ENCODE measurements around the gene C12orf57.

The C12orf57 gene

DNA sequence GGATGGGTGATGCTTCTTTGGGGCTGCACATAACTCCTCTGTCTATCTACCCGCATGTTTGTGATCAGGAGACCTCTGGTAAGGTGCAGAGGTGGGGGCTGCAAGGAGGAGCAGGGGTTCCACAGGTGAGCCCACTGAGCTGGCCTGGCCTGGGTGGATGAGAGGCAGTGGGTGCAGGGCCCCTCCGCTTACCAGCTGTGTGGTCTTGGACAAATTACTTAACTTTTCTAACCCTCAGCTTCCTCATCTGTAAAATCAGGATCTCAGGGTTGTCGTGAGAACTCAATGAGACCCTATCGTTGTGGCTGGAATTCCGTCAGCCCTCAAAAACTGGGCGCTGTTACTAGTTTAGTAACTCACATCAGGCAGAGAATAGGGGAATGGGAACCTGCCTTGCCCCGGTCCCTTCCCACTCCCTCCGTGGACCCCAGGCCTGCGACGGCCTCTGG lies 14.8 kb downstream of the C12orf57 start:
- DNase-seq (ENCODE audit: low read depth in 2 of 2), result no peak
- TF ChIP-seq, protein P1, sequence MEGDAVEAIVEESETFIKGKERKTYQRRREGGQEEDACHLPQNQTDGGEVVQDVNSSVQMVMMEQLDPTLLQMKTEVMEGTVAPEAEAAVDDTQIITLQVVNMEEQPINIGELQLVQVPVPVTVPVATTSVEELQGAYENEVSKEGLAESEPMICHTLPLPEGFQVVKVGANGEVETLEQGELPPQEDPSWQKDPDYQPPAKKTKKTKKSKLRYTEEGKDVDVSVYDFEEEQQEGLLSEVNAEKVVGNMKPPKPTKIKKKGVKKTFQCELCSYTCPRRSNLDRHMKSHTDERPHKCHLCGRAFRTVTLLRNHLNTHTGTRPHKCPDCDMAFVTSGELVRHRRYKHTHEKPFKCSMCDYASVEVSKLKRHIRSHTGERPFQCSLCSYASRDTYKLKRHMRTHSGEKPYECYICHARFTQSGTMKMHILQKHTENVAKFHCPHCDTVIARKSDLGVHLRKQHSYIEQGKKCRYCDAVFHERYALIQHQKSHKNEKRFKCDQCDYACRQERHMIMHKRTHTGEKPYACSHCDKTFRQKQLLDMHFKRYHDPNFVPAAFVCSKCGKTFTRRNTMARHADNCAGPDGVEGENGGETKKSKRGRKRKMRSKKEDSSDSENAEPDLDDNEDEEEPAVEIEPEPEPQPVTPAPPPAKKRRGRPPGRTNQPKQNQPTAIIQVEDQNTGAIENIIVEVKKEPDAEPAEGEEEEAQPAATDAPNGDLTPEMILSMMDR (IDR thresholded peaks at IDR 0.05; ENCODE audit: low read depth, low read length), result no peak
- no peak overlapping the region for H3K4me3 ChIP-seq (replicated peaks in 1 of 2; ENCODE audit: low read depth in 2 of 2, low read length in 2 of 2)

DNA sequence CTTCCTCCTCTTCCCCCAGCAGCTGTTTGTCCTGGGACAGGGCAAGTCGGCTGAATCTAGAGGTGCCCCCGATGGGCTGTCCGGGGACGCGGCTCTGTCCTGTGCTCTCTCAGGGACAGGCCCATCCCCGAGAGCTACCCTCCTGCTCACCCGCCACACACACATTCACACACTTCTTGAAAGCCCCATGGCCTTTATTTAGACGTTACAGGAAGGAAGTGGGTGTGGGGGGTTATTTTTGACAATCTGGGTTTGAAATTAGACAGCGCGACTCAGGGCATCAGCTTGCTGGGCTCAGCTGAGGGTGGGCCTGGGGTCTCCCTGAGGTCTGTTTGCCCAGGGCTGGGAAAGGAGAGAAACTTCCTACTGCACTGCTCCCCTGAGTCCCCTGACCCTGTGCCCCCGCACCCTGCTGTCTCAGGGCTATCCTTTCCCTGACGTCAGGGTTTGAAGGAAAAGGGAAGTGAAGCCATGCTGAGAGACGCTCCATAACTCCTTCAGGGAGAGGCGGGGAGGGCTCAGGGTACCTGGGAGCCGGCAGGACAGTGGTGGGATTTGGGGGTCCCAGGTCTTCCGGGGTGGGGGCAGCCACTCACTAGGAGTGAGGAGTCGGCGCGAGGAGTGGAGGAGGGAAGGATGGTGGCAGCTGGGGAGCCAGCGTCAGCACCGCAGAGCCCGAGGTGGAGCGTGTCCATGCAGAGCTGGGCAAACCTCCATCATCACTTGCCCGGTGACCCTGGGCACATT lies 15.4 kb downstream of the C12orf57 start:
- no peak for DNase-seq (ENCODE audit: low read depth in 2 of 2)
- TF ChIP-seq, protein P1 (IDR thresholded peaks at IDR 0.05; ENCODE audit: low read depth, low read length), result no peak
- H3K4me3 ChIP-seq (replicated peaks in 1 of 2; ENCODE audit: low read depth in 2 of 2, low read length in 2 of 2), result no peak overlapping the region

DNA sequence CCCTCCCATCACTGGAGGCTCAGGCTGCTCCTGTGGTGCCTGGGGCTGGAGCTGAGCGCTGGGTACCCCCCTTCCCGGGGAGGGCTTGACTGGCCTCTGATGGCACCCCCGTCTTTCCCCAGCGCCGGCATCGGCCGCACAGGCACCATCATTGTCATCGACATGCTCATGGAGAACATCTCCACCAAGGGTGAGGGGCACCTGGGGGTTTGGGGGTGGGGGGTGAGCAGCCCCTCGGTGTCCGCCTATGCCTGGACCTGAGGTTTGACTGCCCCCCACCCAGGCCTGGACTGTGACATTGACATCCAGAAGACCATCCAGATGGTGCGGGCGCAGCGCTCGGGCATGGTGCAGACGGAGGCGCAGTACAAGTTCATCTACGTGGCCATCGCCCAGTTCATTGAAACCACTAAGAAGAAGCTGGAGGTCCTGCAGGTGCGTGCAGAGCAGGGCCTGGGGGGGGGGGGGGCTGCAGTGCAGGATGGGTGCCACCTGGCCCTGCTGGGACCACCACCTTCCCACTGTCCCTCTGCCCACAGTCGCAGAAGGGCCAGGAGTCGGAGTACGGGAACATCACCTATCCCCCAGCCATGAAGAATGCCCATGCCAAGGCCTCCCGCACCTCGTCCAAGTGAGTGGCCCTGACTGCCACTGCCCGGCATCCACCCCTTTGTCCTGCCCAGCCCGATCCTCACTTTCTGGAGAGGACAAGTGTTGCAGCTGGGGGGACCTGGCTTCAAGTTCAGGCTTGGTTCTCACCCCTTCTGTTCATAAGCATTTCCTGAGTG lies 16.2 kb downstream of the C12orf57 start:
- no peak overlapping the region for H3K4me3 ChIP-seq (replicated peaks in 1 of 2; ENCODE audit: low read depth in 2 of 2, low read length in 2 of 2)
- TF ChIP-seq, protein P1 (IDR thresholded peaks at IDR 0.05; ENCODE audit: low read depth, low read length), result no peak
- DNase-seq (ENCODE audit: low read depth in 2 of 2), result no peak

DNA sequence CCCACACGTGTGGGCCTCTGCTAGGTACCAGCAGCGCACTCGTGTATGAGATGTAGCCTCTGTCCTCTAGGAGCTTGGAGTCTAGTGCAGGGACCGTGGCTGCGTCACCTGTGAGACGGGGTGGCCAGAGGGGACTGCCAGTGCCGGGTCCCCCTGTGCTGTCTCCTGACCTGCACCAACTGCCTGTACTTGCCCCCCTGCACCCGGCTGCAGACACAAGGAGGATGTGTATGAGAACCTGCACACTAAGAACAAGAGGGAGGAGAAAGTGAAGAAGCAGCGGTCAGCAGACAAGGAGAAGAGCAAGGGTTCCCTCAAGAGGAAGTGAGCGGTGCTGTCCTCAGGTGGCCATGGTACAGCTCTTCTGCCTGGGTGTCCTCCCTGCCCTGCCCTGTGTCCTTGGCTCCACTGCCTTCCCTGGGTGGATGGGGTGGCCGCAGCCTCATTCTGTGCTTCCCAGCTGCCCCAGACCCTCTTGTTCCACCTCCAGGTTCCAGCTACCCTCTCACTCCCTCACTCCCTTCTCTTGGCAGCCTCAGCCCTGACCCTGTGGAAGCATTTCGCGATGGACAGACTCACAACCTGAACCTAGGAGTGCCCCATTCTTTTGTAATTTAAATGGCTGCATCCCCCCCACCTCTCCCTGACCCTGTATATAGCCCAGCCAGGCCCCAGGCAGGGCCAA lies 16.9 kb downstream of the C12orf57 start:
- peak; percentile 42 to 46 for DNase-seq (ENCODE audit: low read depth in 2 of 2)
- TF ChIP-seq, protein P1 (IDR thresholded peaks at IDR 0.05; ENCODE audit: low read depth, low read length), result no peak
- no peak overlapping the region for H3K4me3 ChIP-seq (replicated peaks in 1 of 2; ENCODE audit: low read depth in 2 of 2, low read length in 2 of 2)

DNA sequence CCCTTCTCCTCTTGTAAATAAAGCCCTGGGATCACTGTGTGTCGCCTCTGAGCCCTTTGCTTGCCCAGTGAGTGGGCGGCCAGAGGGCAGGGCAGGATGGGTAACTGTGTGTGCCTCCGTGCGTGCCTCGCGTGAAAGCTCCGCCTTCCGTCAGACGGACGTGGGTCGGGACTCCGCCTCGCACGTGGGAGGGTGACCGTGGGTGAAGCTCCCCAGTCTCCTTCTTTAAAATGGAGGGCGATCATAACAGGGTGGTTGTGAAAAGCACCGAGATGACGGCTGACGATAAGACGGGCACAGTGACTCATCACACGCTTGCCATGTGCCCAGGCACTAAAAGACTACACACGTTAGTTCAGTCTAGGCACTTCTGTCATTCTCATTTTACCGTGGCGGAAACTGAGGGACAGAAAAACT lies 17.5 kb downstream of the C12orf57 start:
- DNase-seq (ENCODE audit: low read depth in 2 of 2), result peak; percentile 51 to 64
- peak overlapping the region in 1 of 2 donors; percentile 15 for H3K4me3 ChIP-seq (replicated peaks in 1 of 2; ENCODE audit: low read depth in 2 of 2, low read length in 2 of 2)

DNA sequence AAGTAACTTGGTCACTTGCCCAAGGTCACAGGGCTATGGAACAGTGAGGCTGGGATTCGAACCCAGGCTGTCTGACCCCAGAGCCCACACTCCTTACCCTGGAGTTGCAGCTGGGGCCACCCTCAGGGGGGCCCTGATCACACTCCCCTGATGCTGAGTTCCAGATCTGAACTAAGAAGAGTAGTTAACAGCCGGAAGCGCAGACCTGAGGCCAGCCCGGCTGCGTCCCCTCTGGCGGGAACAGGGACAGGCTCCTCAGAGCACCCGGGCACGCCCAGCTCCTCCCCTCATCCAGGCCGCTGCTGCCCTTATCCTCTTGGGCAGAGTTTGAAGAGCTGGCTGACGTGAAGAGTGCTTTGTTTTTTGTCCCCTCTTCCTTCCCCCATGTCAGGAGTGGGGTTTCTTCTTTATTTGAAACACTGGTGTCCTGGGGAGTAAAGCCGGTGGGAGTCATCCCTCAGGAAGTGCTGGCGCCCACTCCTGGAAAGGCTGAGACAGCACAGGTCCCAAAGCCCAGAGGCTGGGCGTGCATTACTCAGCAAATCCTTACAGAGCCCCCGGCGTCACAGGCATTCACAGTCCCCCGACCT lies 18.0 kb downstream of the C12orf57 start:
- peak overlapping the region in 1 of 2 donors; percentile 15 for H3K4me3 ChIP-seq (replicated peaks in 1 of 2; ENCODE audit: low read depth in 2 of 2, low read length in 2 of 2)
- TF ChIP-seq, protein P1 (IDR thresholded peaks at IDR 0.05; ENCODE audit: low read depth, low read length), result peak; percentile 45
- DNase-seq (ENCODE audit: low read depth in 2 of 2), result peak; percentile 79 to 80

More for the DNA sequence above, 17.5 kb downstream of the C12orf57 start:
- TF ChIP-seq, protein P1 (IDR thresholded peaks at IDR 0.05; ENCODE audit: low read depth, low read length), result no peak
